B cell (primary cell): Measurements from ENCODE around the gene CDK5RAP2.

Experiments used
- EZH2 ChIP-seq: IDR thresholded peaks from 2 replicates; pipeline ENCODE4 v1.6.1; 2012; ENCODE audit warnings: borderline replicate concordance, low read depth, mild to moderate bottlenecking, moderate library complexity, low read length; ENCODE audit not compliant: insufficient read depth, poor library complexity, severe bottlenecking
- TF ChIP-seq, protein P1 (sequence below): fragments of 200-600 bp; IDR thresholded peaks from one replicate; pipeline ENCODE4 v1.8.0; 2022; ENCODE audit warnings: antibody characterized with exemption, mild to moderate bottlenecking

GRCh38 chr9:120436446-120436845 is 143.5 kb downstream of the CDK5RAP2 start:
- TF ChIP-seq, protein P1, sequence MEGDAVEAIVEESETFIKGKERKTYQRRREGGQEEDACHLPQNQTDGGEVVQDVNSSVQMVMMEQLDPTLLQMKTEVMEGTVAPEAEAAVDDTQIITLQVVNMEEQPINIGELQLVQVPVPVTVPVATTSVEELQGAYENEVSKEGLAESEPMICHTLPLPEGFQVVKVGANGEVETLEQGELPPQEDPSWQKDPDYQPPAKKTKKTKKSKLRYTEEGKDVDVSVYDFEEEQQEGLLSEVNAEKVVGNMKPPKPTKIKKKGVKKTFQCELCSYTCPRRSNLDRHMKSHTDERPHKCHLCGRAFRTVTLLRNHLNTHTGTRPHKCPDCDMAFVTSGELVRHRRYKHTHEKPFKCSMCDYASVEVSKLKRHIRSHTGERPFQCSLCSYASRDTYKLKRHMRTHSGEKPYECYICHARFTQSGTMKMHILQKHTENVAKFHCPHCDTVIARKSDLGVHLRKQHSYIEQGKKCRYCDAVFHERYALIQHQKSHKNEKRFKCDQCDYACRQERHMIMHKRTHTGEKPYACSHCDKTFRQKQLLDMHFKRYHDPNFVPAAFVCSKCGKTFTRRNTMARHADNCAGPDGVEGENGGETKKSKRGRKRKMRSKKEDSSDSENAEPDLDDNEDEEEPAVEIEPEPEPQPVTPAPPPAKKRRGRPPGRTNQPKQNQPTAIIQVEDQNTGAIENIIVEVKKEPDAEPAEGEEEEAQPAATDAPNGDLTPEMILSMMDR: no peak
- no peak for TF ChIP-seq EZH2
